Measurements from ENCODE around the gene PCNX1.
"Not testable (repeated sequence)": the region's sequence is repeated elsewhere in the genome, so short reads cannot be mapped to it uniquely, and the experiment has no call there.

DNA sequence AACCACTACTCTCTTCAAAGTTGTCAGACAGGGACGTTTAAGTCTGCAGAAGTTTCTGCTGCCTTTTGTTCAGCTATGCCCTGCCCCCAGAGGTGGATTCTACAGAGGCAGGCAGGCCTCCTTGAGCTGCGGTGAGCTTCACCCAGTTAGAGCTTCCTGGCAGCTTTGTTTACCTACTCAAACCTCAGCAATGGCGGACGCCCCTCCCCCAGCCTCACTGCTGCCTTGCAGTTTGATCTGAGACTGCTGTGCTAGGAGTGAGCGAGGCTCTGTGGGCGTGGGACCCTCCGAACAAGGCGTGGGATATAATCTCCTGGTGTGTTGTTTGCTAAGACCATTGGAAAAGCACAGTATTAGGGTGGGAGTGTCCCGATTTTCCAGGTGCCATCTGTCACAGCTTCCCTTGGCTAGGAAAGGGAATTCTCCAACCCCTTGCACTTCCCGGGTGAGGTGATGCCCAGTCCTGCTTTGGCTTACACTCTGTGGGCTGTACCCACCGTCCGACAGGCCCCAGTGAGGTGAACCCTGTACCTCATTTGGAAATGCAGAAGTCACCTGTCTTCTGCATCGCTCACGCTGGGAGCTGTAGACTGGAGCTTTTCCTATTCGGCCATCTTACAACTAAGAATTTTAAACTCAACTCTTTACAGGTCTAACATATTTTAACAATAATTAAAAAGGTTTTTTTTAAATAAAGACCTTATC lies 34.5 kb downstream of the PCNX1 start:
- TF ChIP-seq, protein P1, sequence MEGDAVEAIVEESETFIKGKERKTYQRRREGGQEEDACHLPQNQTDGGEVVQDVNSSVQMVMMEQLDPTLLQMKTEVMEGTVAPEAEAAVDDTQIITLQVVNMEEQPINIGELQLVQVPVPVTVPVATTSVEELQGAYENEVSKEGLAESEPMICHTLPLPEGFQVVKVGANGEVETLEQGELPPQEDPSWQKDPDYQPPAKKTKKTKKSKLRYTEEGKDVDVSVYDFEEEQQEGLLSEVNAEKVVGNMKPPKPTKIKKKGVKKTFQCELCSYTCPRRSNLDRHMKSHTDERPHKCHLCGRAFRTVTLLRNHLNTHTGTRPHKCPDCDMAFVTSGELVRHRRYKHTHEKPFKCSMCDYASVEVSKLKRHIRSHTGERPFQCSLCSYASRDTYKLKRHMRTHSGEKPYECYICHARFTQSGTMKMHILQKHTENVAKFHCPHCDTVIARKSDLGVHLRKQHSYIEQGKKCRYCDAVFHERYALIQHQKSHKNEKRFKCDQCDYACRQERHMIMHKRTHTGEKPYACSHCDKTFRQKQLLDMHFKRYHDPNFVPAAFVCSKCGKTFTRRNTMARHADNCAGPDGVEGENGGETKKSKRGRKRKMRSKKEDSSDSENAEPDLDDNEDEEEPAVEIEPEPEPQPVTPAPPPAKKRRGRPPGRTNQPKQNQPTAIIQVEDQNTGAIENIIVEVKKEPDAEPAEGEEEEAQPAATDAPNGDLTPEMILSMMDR (IDR thresholded peaks at IDR 0.05; ENCODE audit: low read depth, low read length, poor library complexity, severe bottlenecking), result not testable (repeated sequence)
- TF ChIP-seq EZH2phosphoT487 (IDR thresholded peaks at IDR 0.05; ENCODE audit: borderline replicate concordance, low read length), result not testable (repeated sequence)

Data from DOHH2 (cell line).